Renal cortex interstitium (tissue), 15 donors: ENCODE results near the gene CYP17A1. TPM values are rescaled to one million over a fixed set of nuclear protein-coding genes. Genes with fewer than 3 reads are reported as not detected.
"Not testable (repeated sequence)": the region's sequence is repeated elsewhere in the genome, so short reads cannot be mapped to it uniquely, and the experiment has no call there.

Experiments
- DNase-seq, 11 donors: peaks; one replicate each; pipeline ENCODE4 v3.0.0-alpha.2; 2013; ENCODE audit warnings: low read depth in 9 of 11, low spot score in 4 of 11; ENCODE audit errors: extremely low read depth in 1 of 11
- long read RNA-seq, 16 experiments: transcript quantifications; one replicate each; lab custom pipeline, GENCODE V29; 2026
- polyA plus RNA-seq, 3 donors: library from polyadenylated mRNA; unstranded; fragments of 120-200 nt; gene quantifications; one replicate each; pipeline ENCODE4 v1.2.1, GENCODE V29; 2013; ENCODE audit not compliant: insufficient read length in 3 of 3

CYP17A1 gene
- under 1 TPM; 0.39 to 0.66 (median 0.54) TPM for polyA plus RNA-seq
- long read RNA-seq, donor 1, partial matches to known transcripts = 0 of 4 reads
- long read RNA-seq, donor 1, other reads (novel, unspliced or antisense) = 0 of 4 reads
- long read RNA-seq, donor 2, partial matches to known transcripts = 0 of 3 reads
- long read RNA-seq, donor 2, other reads (novel, unspliced or antisense) = 0 of 3 reads
- long read RNA-seq, donor 3 = 0 reads
- long read RNA-seq, donor 4 = 0 reads
- long read RNA-seq, donor 5 = 0 reads
- long read RNA-seq, donor 6 = 0 reads
- long read RNA-seq, donor 7 = 0 reads
- long read RNA-seq, donor 8 = 0 reads
- long read RNA-seq, donor 9, partial matches to known transcripts = 0 of 1 reads
- long read RNA-seq, donor 9, other reads (novel, unspliced or antisense) = 0 of 1 reads
- long read RNA-seq, donor 10 = 0 reads
- long read RNA-seq, donor 11 = 0 reads
- long read RNA-seq, donor 12 = 0 reads
- long read RNA-seq, donor 13 = 0 reads
- long read RNA-seq, donor 14 = 0 reads
- long read RNA-seq, donor 15 = 0 reads
- long read RNA-seq, donor 16 = 0 reads

GRCh38 chr10:102837230-102837721, at the start of gene CYP17A1:
Gene CYP17A1, minus strand, starts transcription at chr10:102837413. Its CDS starts 52 bp downstream, at chr10:102837361.
- peak in 2 of 11 donors; percentile 45 to 51 for DNase-seq

- no peak for DNase-seq
Measured at GRCh38 chr10:102880256-102880655, 43.0 kb upstream of the CYP17A1 start.

GRCh38 chr10:102878629-102879028, 41.4 kb upstream of the CYP17A1 start:
- DNase-seq = no peak

GRCh38 chr10:102876747-102877153, 39.5 kb upstream of the CYP17A1 start:
- DNase-seq = no peak

- no peak for DNase-seq
Measured at GRCh38 chr10:102872163-102872562, 35.0 kb upstream of the CYP17A1 start.

- no peak for DNase-seq
Measured at GRCh38 chr10:102870221-102870620, 33.0 kb upstream of the CYP17A1 start.

- peak in 9 of 11 donors; percentile 17 to 57 (median 42) for DNase-seq
Measured at GRCh38 chr10:102869258-102870198, 32.3 kb upstream of the CYP17A1 start, which contains the start of gene AS3MT. Gene AS3MT, plus strand, starts transcription at chr10:102869470. Its CDS starts 123 bp downstream, at chr10:102869593.

- peak in 5 of 11 donors; percentile 1 to 36 (median 7) for DNase-seq
Measured at GRCh38 chr10:102868911-102869257, 31.7 kb upstream of the CYP17A1 start.

- DNase-seq = no peak
Measured at GRCh38 chr10:102865620-102866019, 28.4 kb upstream of the CYP17A1 start.

- no peak for DNase-seq
Measured at GRCh38 chr10:102863660-102864059, 26.4 kb upstream of the CYP17A1 start.

GRCh38 chr10:102859911-102860310, 22.7 kb upstream of the CYP17A1 start:
- no peak for DNase-seq

GRCh38 chr10:102856758-102857424, 19.7 kb upstream of the CYP17A1 start:
- DNase-seq = no peak

GRCh38 chr10:102855731-102856436, 18.7 kb upstream of the CYP17A1 start:
- not testable (repeated sequence) for DNase-seq

- not testable (repeated sequence) for DNase-seq
Measured at GRCh38 chr10:102853237-102853636, 16.0 kb upstream of the CYP17A1 start.

GRCh38 chr10:102850025-102850518, 12.9 kb upstream of the CYP17A1 start:
- no peak for DNase-seq

GRCh38 chr10:102845352-102845902, 8.2 kb upstream of the CYP17A1 start:
- no peak for DNase-seq

- DNase-seq = not testable (repeated sequence)
Measured at GRCh38 chr10:102844190-102844776, 7.1 kb upstream of the CYP17A1 start.
